HEK293T (cell line): Measurements from ENCODE around the gene TMEM132D.

Experiments used
- BHLHE40 ChIP-seq: fragments of 450-650 bp; IDR thresholded peaks from 2 replicates; pipeline ENCODE4 v1.6.1; 2016; ENCODE audit warnings: mild to moderate bottlenecking, moderate library complexity, borderline replicate concordance
- FOXA1 ChIP-seq: fragments of 450-650 bp; IDR thresholded peaks from 2 replicates; pipeline ENCODE4 v1.6.1; 2016; ENCODE audit warnings: mild to moderate bottlenecking
- NFRKB ChIP-seq: fragments of 450-650 bp; IDR thresholded peaks from 2 replicates; pipeline ENCODE4 v1.6.1; 2016; ENCODE audit warnings: mild to moderate bottlenecking, moderate library complexity
- SUZ12 ChIP-seq: fragments of 450-650 bp; IDR thresholded peaks from 2 replicates; pipeline ENCODE4 v1.6.1; 2016; ENCODE audit warnings: mild to moderate bottlenecking
- ZNF384 ChIP-seq: fragments of 450-650 bp; IDR thresholded peaks from 2 replicates; pipeline ENCODE4 v1.6.1; 2016

- no peak for TF ChIP-seq NFRKB
- TF ChIP-seq BHLHE40, result no peak
- no peak for TF ChIP-seq SUZ12
- no peak for TF ChIP-seq ZNF384
- no peak for TF ChIP-seq FOXA1
Observed at GRCh38 chr12:129366656-129367055, 537.2 kb downstream of the TMEM132D start.
